MG63 (cell line): ENCODE measurements around the gene FBL. TPM values are rescaled to one million over a fixed set of nuclear protein-coding genes. Genes with fewer than 3 reads are reported as not detected.

ENCODE experiments used
- DNase-seq: peaks from one replicate; pipeline ENCODE4 v3.0.0-alpha.2; 2020
- H3K27me3 ChIP-seq: fragments of 250-450 bp; sonication (Bioruptor Pico); 2 replicates; pipeline ENCODE4 v1.5.1; 2020; ENCODE audit warnings: mild to moderate bottlenecking, moderate library complexity
- H3K36me3 ChIP-seq: fragments of 250-450 bp; sonication (Bioruptor Pico); 2 replicates; pipeline ENCODE4 v1.5.1; 2020; ENCODE audit warnings: mild to moderate bottlenecking, moderate library complexity
- H3K4me3 ChIP-seq: fragments of 250-450 bp; sonication (Bioruptor Pico); 2 replicates; pipeline ENCODE4 v1.5.1; 2020; ENCODE audit warnings: mild to moderate bottlenecking, moderate library complexity
- H3K9me3 ChIP-seq: fragments of 250-450 bp; sonication (Bioruptor Pico); 2 replicates; pipeline ENCODE4 v1.5.1; 2020; ENCODE audit warnings: mild to moderate bottlenecking, moderate library complexity
- total RNA-seq: library from RNA; depleted of rRNA; stranded (reverse); fragments of >200 nt; shearing (Covaris generic); gene quantifications from 2 replicates; pipeline ENCODE4 v1.2.3, GENCODE V29; 2014; ENCODE audit warnings: low replicate concordance

Gene FBL
- total RNA-seq, 1 experiment from 2014 or later: 588 TPM

- DNase-seq: peak; percentile 31
- Histone ChIP-seq H3K9me3 (no peaks in the 10 kb centered on the region), H3K36me3 (peaks cover 89% of the 10 kb centered on the region), H3K4me3 (no peak within 1 kb of the TSS), H3K27me3 (no peaks in the 10 kb centered on the region)
Observed at GRCh38 chr19:39833464-39834286, 12.5 kb downstream of the FBL start, which contains the start of gene DYRK1B. DYRK1B (minus strand) TSS chr19:39834162; CDS start chr19:39831867, 2,295 bp downstream.

DNA sequence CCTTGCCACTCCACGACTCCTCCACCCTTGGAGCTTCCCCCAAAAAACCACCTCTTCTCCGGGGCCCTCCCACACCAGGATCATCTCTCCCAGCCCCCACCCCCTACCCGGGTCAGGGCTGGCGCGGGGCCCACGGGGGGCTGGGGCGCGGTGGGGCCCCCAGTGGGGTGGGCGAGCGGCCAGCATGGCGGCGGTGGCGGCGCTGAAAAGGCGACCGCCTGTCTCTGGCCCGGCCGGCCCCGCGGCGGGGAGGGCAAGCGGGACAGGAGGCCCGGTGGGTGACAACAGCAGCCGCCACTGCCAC lies 13.1 kb downstream of the FBL start:
- Histone ChIP-seq H3K36me3 (peaks cover 89% of the 10 kb centered on the region), H3K27me3 (no peaks in the 10 kb centered on the region), H3K4me3 (no peak overlapping the region), H3K9me3 (no peaks in the 10 kb centered on the region)
- no peak for DNase-seq

- Histone ChIP-seq H3K4me3 (no peak overlapping the region), H3K36me3 (peaks cover 89% of the 10 kb centered on the region), H3K27me3 (no peaks in the 10 kb centered on the region), H3K9me3 (no peaks in the 10 kb centered on the region)
- DNase-seq: no peak
Observed at GRCh38 chr19:39832341-39833083, 13.7 kb downstream of the FBL start.

GRCh38 chr19:39831679-39832078 lies 14.5 kb downstream of the FBL start:
- H3K27me3 ChIP-seq: no peaks in the 10 kb centered on the region
- DNase-seq: no peak
- H3K4me3 ChIP-seq: no peak overlapping the region
- H3K36me3 ChIP-seq: peaks cover 84% of the 10 kb centered on the region
- no peaks in the 10 kb centered on the region for H3K9me3 ChIP-seq

- Histone ChIP-seq H3K4me3 (no peak overlapping the region), H3K9me3 (no peaks in the 10 kb centered on the region), H3K27me3 (no peaks in the 10 kb centered on the region), H3K36me3 (peaks cover 82% of the 10 kb centered on the region)
- no peak for DNase-seq
Observed at GRCh38 chr19:39830847-39831246, 15.3 kb downstream of the FBL start.

DNA sequence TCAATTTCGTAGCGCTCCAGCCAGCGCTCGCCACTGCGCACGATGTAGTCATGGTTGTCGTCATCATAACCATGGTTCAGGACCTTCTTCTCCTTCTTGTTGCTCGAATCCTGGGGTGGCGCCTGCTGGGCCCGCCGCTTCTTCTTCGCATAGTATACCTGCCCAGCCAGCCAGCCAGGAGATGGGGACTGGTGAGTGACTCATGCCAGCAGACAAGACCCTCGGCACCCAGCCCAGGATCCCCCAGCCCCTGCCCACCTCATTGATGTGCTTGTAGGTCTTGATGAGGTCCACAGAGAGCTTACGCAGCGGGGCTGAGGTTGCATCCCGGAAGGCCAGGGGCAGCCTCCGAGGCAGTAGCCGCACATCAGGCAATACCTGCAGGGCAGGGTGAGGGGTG lies 15.8 kb downstream of the FBL start:
- no peak for DNase-seq
- no peaks in the 10 kb centered on the region for H3K9me3 ChIP-seq
- H3K27me3 ChIP-seq: no peaks in the 10 kb centered on the region
- H3K4me3 ChIP-seq: no peak overlapping the region
- peaks cover 82% of the 10 kb centered on the region for H3K36me3 ChIP-seq

- no peak overlapping the region for H3K4me3 ChIP-seq
- H3K9me3 ChIP-seq: no peaks in the 10 kb centered on the region
- peaks cover 82% of the 10 kb centered on the region for H3K36me3 ChIP-seq
- H3K27me3 ChIP-seq: no peaks in the 10 kb centered on the region
- DNase-seq: no peak
Observed at GRCh38 chr19:39829702-39830275, 16.4 kb downstream of the FBL start.

DNA sequence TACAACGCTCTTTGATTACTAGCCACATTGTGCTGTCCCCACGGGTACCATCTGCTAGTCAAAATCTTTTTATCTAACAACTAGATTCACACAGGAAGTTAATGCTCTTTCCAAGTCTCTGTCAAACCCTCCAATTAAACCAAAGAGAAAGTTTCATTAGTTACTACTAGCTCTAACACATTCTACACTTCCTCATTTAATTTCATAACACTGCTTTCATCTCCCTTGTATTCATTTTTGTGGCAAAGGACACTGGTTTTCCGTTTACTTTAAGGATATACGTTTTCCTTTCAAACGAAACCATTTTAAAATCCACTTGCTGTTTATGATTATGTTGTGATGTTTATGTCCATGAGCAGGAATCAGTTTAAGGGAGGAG lies 17.5 kb downstream of the FBL start:
- Histone ChIP-seq H3K27me3 (no peaks in the 10 kb centered on the region), H3K36me3 (peaks cover 77% of the 10 kb centered on the region), H3K4me3 (no peak overlapping the region), H3K9me3 (no peaks in the 10 kb centered on the region)
- no peak for DNase-seq

GRCh38 chr19:39828015-39828653 lies 18.0 kb downstream of the FBL start:
- no peaks in the 10 kb centered on the region for H3K9me3 ChIP-seq
- no peak for DNase-seq
- H3K4me3 ChIP-seq: no peak overlapping the region
- peaks cover 76% of the 10 kb centered on the region for H3K36me3 ChIP-seq
- no peaks in the 10 kb centered on the region for H3K27me3 ChIP-seq

- H3K9me3 ChIP-seq: no peaks in the 10 kb centered on the region
- H3K27me3 ChIP-seq: no peaks in the 10 kb centered on the region
- no peak for DNase-seq
- H3K36me3 ChIP-seq: peaks cover 74% of the 10 kb centered on the region
- H3K4me3 ChIP-seq: no peak overlapping the region
Observed at GRCh38 chr19:39827216-39827615, 19.0 kb downstream of the FBL start.

DNA sequence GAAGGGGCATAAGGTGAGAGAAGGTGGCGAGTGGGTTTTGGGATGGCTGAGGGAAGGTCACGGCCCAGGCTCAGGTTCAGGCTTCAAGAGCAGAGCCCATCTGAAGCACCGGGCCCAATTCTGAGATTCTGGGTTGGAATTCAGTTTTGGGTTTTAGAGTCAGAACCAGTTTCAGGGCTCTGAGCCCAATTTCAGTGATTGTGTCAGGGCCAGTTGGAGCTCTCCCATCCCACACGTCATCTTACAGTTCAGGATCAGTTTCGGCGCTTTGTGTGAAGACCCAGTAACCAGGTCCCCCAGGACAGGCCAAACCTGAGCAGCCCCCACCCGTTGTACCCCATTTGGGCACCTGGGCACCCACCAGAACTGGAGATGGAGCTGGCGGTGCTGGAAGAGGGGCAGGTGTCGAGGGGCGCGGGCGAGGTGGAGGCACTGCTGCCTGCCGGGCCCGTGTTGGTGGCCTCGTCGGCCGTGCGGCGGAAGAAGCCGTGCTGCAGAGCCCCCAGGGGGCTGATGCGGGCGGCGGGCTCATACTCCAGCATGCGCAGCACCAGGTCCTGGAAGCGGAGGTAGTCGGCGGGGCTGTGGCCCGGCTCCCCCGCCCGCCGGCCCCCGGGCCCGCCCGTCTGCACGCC lies 19.8 kb downstream of the FBL start:
- Histone ChIP-seq H3K9me3 (no peaks in the 10 kb centered on the region), H3K27me3 (no peaks in the 10 kb centered on the region), H3K4me3 (no peak overlapping the region), H3K36me3 (peaks cover 72% of the 10 kb centered on the region)
- DNase-seq: no peak

DNA sequence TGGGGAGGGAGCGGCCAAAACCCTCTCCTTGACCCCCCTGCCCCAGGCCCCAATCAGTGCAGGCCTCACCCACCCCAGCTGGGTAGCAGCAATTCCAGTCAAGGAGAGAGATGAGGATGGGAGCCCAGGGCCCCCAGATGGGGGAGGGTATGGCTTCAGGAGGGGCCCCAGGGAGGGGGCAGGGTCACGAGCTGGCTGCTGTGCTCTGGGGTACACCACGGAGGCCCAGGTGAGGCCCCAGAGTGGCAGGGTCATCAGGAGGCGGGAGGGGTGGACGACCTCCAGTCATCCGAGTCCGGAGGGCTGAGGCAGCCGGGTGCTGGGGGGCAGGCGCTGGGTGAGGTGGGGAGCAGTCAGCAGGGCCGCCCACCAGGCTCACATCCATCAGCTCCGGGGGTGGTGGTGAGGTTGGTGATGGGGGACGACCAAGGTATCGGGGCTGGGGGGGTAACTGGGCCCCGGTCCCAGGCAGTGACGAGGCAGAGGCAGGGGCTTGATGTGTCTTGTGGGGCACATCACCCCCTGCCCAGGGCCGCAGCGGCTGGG lies 20.6 kb downstream of the FBL start:
- peaks cover 67% of the 10 kb centered on the region for H3K36me3 ChIP-seq
- H3K4me3 ChIP-seq: no peak overlapping the region
- no peaks in the 10 kb centered on the region; the same call in 1 of the 2 replicates for H3K9me3 ChIP-seq
- no peaks in the 10 kb centered on the region for H3K27me3 ChIP-seq
- DNase-seq: no peak

DNA sequence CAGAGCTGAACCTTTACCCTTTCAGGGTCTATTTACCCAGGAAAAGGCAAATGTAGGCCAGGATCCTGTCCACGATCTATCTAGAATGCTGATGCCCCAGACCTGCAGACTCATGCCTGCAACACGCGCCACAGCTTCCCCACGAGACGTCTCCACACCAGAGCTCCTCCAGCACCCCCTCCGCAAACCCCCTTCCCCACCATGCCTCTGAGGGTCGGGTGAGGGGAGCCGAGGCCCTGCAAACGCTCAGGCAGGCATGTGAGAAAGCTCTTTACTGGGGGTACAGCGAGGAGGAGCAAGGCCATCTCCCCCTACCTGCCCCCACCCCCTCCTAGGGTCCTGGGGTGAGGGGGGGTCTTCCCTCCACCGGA lies 21.1 kb downstream of the FBL start:
- Histone ChIP-seq H3K4me3 (no peak overlapping the region), H3K36me3 (peaks cover 64% of the 10 kb centered on the region), H3K9me3 (no peaks in the 10 kb centered on the region; the same call in 1 of the 2 replicates), H3K27me3 (no peaks in the 10 kb centered on the region)
- DNase-seq: no peak

DNA sequence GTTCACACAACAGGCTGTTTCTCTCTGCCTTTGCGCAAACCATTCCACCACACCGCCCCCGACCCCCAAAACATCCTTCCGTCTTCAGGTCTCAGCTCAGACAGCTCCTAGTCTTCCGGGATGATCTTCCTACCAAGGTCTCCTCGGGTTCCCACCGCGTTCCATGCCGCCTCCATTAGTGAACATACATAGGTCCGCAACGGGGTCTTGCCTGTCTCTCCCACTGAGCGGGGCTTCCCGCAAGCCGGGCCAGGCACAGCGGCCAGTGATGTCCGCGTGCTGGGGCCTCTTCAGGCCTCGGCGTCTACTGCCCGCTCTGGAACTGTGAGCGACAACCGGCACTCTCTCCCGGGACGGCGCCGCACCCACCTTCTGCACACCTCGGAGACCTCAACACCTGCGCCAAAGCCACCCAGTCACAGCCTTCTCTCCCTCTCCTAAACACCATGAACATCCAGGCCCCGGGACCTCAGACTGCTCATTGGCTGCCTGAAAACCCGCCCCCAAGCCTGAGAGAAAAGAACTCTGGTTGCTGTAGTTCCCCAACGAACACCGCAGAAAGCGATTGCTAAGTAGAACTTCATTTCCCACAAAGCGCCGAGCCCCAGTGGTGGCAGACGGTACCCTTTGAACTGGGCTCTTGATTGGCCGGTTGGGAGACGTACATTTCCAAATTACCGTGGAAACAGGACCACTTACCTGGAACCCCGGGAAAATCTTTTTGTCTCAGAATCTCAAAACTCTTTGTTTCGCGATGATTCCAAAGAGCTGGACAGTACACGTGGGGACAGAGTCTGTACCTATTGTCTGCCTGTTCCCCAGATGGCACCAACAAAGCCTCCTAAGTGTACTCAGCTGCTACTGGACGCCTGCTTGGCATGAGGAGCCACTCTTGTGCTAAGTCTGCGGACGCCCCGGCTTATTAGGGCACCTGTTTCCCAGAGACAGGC lies 21.8 kb downstream of the FBL start:
- no peak for DNase-seq
- Histone ChIP-seq H3K9me3 (no peaks in the 10 kb centered on the region; the same call in 1 of the 2 replicates), H3K4me3 (no peak overlapping the region), H3K36me3 (peaks cover 58% of the 10 kb centered on the region), H3K27me3 (no peaks in the 10 kb centered on the region)

- DNase-seq: no peak
- Histone ChIP-seq H3K9me3 (no peaks in the 10 kb centered on the region; the same call in 1 of the 2 replicates), H3K36me3 (peaks cover 53% of the 10 kb centered on the region), H3K27me3 (no peaks in the 10 kb centered on the region), H3K4me3 (no peak overlapping the region)
Observed at GRCh38 chr19:39823686-39824085, 22.5 kb downstream of the FBL start.
